T-helper 2 cell (primary cell): Measurements from ENCODE around the gene ESRRB.

Experiments used
- DNase-seq, 5 experiments: peaks; one replicate each; pipeline versions ENCODE4 v3.0.0 to v3.0.0-alpha.2; 2012 to 2022

Gene ESRRB

DNA sequence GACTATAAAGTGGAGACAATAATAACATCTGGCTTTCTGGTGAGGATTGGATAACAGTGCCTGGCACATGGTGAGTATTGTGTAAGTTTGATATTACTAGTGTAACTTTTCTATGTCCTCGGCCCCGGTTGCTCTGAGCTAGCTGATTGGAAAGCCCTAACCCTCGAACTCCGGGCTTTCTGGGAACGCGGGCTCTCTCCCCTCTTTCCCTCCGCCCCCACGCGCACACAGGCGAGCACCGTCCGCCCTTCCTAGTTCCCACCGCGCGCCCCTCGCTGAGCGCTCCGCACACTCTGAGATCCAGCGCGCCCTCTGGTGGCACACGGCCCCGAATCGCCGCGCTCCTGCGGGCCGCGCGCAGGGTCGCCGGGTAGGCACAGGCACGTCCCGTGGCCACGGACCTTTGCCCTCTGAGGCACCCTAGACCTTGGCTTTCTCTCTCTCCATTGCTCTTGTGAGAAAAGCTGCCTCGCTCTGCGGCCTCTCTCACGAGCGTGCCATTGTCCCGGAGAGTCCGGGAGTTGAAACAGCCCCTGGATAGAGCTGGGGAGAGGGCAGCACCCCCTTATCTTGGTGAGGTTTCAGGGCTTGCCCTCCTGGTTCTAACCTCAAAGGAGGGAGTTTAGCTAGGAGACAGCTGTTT lies 23.2 kb upstream of the ESRRB start:
- DNase-seq = peak in 4 of 5 experiments; percentile 13 to 46 (median 18)

- DNase-seq = no peak
Observed at GRCh38 chr14:76354310-76354709, 21.6 kb upstream of the ESRRB start.

DNA sequence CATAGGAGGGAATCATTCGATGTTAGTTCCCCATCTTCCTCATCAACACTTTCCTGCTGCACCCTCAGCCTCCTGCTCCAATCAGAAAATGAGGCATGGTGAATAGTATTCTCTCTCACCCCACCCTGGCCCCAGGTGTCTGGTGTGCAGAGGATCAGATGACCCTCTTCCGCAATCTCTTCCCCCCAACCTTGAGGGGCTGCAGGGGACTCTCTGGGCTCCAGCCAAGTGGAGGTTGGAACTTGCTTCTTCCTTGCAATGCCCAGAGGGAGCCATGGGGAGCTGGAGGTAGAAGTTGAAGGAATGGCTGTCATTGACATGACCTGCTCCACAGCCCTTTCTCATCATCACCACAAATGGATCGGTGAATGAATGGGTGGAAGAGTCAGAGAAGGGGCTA lies 20.2 kb upstream of the ESRRB start:
- no peak for DNase-seq

DNA sequence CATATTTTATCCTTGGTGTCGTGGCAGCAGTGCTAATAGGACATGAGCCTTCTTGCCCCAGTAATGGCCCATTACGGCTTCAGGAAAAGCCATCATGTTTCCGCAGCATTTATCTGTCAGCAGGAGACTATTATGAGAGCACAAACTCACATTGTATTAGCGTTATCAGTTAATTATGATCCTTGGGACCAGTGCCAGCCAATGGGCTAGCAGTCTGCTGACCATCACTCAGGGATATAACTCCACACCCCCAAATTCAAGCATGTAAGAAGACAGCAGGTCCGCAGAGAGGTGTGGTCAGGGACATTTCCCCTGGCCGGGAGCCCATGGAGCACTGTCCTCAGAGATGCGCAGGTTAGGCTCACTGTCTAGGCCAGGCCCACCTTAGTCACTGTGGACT lies 4.9 kb upstream of the ESRRB start:
- DNase-seq = no peak

- no peak for DNase-seq
Observed at GRCh38 chr14:76373456-76373855, 2.5 kb upstream of the ESRRB start.

DNA sequence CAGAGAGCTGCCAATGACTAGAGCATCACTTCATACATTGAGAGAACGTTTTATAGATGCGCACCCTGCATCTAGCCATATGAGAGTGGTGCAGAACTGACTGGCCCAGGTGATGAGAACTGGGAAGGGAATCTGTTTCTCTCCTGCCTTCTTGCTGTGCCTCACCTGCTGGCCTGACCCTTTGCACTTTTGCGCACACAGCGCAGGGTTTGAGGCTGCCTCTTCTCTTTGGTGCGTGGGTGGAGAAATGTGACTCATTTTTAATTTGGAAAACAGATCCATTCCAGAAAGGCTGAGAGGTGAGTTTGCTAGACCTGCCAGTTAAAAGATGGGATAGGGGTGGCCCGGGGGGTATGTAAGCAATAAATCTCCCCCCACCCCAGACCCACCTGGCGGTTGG lies 453 bp upstream of the ESRRB start:
- no peak for DNase-seq

DNA sequence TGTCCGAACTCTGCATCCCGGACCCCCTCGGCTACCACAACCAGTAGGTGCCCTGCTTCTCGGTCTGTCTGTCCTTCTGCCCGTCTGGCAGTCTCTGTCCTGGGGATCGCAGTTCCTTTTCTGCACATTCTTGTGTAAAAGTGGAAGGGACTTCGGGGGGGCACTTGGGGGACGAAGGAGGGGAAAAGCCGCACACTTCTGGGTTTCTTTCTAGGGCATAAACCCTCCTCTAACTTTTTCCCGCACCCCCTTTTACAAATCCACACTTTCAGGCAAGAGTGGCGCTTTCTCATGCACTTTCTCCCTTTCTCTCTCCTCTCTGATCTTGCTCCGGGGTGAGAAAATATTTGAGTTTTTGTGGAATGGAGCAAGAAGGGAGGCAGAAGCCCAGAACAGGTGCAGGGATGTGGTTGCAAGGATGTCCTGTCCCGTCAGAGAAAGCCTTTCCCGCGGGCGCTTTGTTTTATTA lies 506 bp downstream of the ESRRB start:
- no peak for DNase-seq

- no peak for DNase-seq
Observed at GRCh38 chr14:76376878-76377734, 1.2 kb downstream of the ESRRB start.

DNA sequence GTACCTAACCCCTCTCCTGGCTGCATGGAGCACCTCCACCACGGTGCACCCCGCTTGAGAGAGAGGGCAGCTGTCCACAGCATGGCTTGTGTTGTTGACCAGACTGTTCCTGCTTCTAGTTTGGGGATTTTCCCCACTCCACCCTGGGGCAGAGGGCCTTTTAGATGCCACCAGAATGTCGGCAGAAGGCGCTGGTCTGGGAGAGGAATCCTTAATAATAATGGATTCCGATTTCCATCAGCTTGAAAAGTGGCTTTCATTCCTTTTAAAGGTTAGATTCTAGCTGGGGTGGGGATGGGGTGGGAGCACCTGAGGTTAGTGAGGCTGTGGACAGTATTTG lies 1.8 kb downstream of the ESRRB start:
- no peak for DNase-seq

DNA sequence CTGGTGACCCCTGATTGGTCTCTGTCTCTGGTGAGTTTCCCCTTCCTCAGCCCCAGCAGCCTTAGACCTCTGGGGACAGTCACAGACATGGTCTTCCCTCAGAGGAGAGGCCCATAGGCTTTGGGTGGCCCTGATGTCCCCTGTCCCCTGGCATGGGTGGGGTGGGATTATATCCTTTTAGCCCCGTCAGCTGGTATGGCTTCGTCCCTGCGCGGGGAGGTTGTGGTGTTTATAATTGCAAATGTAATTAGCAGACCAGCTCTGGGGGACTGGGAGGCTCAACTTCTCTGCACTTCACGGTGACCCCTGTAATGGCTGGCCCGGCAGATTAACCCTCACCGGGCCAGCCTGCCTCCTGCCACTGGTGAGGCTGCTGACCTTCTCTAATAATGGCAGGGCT lies 5.1 kb downstream of the ESRRB start:
- DNase-seq = no peak

GRCh38 chr14:76381817-76382494 lies 6.0 kb downstream of the ESRRB start:
- no peak for DNase-seq

- DNase-seq = no peak
Observed at GRCh38 chr14:76382495-76382832, 6.5 kb downstream of the ESRRB start.

DNA sequence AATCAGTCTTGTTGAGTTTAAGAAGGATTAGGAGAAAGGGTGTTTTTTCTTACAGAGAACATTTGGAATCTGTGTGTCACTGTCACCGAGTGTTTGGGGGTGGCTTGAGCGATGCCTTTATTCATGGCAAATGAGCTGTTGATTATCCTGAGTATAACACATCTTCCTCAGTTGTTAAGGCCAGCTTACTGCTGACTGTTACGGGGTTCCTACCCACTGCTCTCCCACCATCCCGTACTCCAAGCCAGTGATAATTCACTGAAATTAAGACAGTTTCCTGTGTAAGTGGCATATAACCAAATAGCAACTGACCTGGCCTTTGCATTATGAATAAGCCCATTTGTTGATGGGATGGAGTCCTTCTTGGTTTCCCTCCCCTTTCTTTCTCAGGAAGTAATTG lies 9.5 kb downstream of the ESRRB start:
- no peak for DNase-seq

GRCh38 chr14:76386944-76387782 lies 11.2 kb downstream of the ESRRB start:
- DNase-seq = peak in 3 of 5 experiments; percentile 25 to 56 (median 40)

DNA sequence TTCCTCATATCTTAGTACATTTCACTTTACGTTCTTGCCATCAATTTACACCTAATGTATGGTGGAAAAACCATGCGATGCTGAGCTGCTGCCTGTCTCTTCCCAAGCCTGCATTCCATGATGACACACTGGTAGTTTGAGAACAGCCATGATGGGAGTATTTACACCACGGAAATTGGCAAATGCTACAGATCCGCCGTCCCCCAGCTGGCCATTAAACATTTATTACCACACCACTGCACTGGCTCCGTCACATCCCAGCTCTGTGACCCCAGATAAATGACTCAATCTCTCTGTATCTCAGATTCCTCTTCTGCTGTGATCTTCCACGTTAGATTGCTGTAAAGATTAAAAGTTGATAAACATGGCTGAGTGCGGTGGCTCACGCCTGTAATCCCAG lies 13.9 kb downstream of the ESRRB start:
- DNase-seq = no peak

- no peak for DNase-seq
Observed at GRCh38 chr14:76390621-76391020, 14.7 kb downstream of the ESRRB start.

DNA sequence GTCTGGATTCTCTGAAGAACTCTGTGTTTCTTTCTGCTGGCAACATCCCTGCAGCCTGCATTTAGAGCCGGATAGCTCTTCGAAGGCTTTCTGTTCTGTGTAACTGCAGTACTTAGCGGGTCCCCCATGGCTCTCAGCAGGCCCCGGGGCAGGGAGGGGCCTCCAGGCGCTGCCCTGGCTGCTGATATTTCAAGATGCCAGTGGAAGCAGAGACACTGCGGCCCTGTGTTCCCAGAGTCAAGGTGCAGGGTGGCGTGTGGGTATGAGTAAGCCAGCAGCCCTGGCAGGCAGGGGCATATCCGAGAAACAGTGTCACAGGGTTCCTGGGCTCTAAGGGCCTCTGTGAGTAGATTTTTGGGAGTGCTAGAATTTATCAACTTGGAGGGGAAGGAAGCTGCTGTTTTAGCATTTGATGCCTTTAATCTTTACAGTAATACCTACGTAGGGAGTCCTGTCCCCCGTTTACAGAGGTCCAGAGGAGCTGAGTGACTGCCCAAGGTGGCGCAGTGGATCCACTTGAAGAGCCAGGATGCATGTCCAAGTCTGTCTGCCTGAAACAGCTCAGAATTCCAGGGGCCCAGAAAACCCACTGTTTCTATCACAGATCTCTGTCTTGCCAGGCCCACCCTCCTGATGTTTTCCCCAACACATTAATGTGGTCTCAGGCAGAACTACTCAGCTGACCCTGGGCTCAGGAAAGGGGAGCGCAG lies 16.2 kb downstream of the ESRRB start:
- DNase-seq = no peak

DNA sequence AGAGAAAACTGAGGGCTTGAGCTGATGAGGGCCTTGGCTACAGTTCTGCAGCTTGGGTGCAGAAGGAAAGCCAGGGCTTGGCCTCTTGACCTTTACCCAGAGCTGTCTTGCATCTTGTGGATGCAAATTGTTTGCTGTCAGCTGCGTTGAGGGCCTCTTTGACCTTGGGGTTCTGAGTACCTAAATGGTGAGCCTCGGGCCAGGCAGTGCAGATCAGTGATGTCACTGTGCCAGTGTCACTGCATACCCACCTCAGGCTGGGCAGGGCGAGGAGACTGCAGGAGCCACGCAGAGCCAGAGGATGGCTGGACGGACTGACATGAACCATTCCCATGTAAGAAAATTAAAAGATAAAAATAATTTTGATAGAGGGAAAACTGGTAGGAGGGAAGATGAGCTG lies 18.6 kb downstream of the ESRRB start:
- no peak for DNase-seq

GRCh38 chr14:76395161-76395560 lies 19.2 kb downstream of the ESRRB start:
- no peak for DNase-seq

- no peak for DNase-seq
Observed at GRCh38 chr14:76396714-76397187, 20.8 kb downstream of the ESRRB start.

DNA sequence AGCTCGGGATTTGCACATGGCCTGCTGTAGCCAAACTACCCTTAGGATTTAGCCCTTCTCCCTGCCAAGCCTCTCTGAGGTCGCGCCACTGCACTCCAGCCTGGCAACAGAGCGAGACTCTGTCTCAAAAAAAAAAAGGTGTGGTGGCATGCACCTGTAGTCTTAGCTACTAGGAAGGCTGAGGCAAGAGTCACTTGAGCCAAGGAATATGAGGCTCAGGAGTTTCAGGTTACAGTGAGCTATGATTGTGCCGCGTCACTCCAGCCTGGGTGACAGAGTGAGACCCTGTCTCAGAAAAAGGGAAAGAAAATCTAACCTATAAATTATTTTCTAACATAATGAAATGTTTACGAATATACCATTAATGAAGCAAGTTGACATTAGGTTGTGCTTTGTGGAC lies 29.7 kb downstream of the ESRRB start:
- no peak for DNase-seq
